GM23338 (cell line): ENCODE results near the gene MPIG6B. TPM values are rescaled to one million over a fixed set of nuclear protein-coding genes. Genes with fewer than 3 reads are reported as not detected.
"Not testable (repeated sequence)": the region's sequence is repeated elsewhere in the genome, so short reads cannot be mapped to it uniquely, and the experiment has no call there.

Source experiments
- ATAC-seq: fragments of 200-7000 bp; cut with Tn5 transposase; 3 replicates; pipeline ENCODE4 v1.9.1; 2020
- DNase-seq: peaks from one replicate; pipeline ENCODE4 v3.0.0-alpha.2; 2015; ENCODE audit warnings: low spot score
- H2AFZ ChIP-seq: fragments of 200-600 bp; sonication (generic); 2 replicates; pipeline ENCODE4 v1.8.0; 2016; ENCODE audit warnings: antibody characterized with exemption, mild to moderate bottlenecking, moderate library complexity
- H3F3A ChIP-seq: fragments of 200-600 bp; sonication (generic); replicated peaks from 2 replicates; pipeline ENCODE4 v1.8.0; 2017; ENCODE audit warnings: antibody characterized with exemption, mixed run types, low read depth
- H3K27ac ChIP-seq: fragments of 200-600 bp; sonication (generic); 2 replicates; pipeline ENCODE4 v1.6.1; 2016; ENCODE audit warnings: low read depth
- H3K27me3 ChIP-seq: fragments of 200-600 bp; sonication (generic); 2 replicates; pipeline ENCODE4 v1.8.0; 2016; ENCODE audit warnings: mild to moderate bottlenecking, mixed run types, moderate library complexity; ENCODE audit not compliant: insufficient read depth
- H3K36me3 ChIP-seq: fragments of 200-600 bp; sonication (generic); 2 replicates; pipeline ENCODE4 v1.8.0; 2016; ENCODE audit warnings: mild to moderate bottlenecking; ENCODE audit not compliant: insufficient read depth
- H3K4me1 ChIP-seq: fragments of 200-600 bp; sonication (generic); 2 replicates; pipeline ENCODE4 v1.8.0; 2016; ENCODE audit warnings: mild to moderate bottlenecking, moderate library complexity; ENCODE audit not compliant: insufficient read depth
- H3K4me2 ChIP-seq: fragments of 200-600 bp; sonication (generic); 2 replicates; pipeline ENCODE4 v1.7.1; 2017; ENCODE audit warnings: mixed run types
- H3K4me3 ChIP-seq: fragments of 200-600 bp; sonication (generic); 2 replicates; pipeline ENCODE4 v1.6.1; 2016; ENCODE audit warnings: mixed run types
- H3K79me2 ChIP-seq: fragments of 200-600 bp; sonication (generic); replicated peaks from 2 replicates; pipeline ENCODE4 v1.8.0; 2017; ENCODE audit warnings: mild to moderate bottlenecking; ENCODE audit not compliant: insufficient read depth
- H3K9me2 ChIP-seq: fragments of 200-600 bp; sonication (generic); 2 replicates; pipeline ENCODE4 v1.8.0; 2017; ENCODE audit not compliant: insufficient read depth
- H4K20me1 ChIP-seq: fragments of 200-600 bp; sonication (generic); replicated peaks from 2 replicates; pipeline ENCODE4 v1.8.0; 2017; ENCODE audit warnings: mild to moderate bottlenecking; ENCODE audit not compliant: insufficient read depth
- H3K27ac Mint-ChIP-seq: 2 replicates; pipeline ENCODE4 v1.8.0; 2020; ENCODE audit warnings: inconsistent platforms, mild to moderate bottlenecking, moderate library complexity, mixed read lengths
- H3K27me3 Mint-ChIP-seq: 3 replicates; pipeline ENCODE4 v1.8.0; 2022; ENCODE audit warnings: low read depth, mild to moderate bottlenecking, moderate library complexity, mixed read lengths, inconsistent platforms; ENCODE audit not compliant: insufficient read depth, poor library complexity
- H3K36me3 Mint-ChIP-seq: 3 replicates; pipeline ENCODE4 v1.8.0; 2021; ENCODE audit warnings: low read depth, mild to moderate bottlenecking, inconsistent platforms, moderate library complexity, mixed read lengths
- H3K4me1 Mint-ChIP-seq: 3 replicates; pipeline ENCODE4 v1.8.0; 2020; ENCODE audit warnings: mild to moderate bottlenecking, inconsistent platforms, mixed read lengths
- H3K4me3 Mint-ChIP-seq: 3 replicates; pipeline ENCODE4 v1.8.0; 2021; ENCODE audit warnings: moderate library complexity, mild to moderate bottlenecking, inconsistent platforms, mixed read lengths
- H3K9me3 Mint-ChIP-seq: 3 replicates; pipeline ENCODE4 v1.8.0; 2020; ENCODE audit warnings: moderate library complexity, mild to moderate bottlenecking, inconsistent platforms, mixed read lengths
- CREB1 ChIP-seq: fragments of 250-450 bp; sonication (Bioruptor Pico); IDR thresholded peaks from 2 replicates; pipeline ENCODE4 v1.5.0; 2020; ENCODE audit warnings: low read depth, mild to moderate bottlenecking, moderate library complexity
- ETS1 ChIP-seq: IDR thresholded peaks from 2 replicates; pipeline ENCODE4 v1.6.1; 2016; ENCODE audit warnings: antibody characterized with exemption
- EZH2 ChIP-seq: fragments of 200-600 bp; sonication (generic); IDR thresholded peaks from one replicate; pipeline ENCODE4 v1.8.0; 2017; ENCODE audit warnings: antibody characterized with exemption, mild to moderate bottlenecking, low read depth; ENCODE audit not compliant: unreplicated experiment
- REST ChIP-seq: IDR thresholded peaks from one replicate; pipeline ENCODE4 v1.6.1; 2018; ENCODE audit warnings: antibody characterized with exemption; ENCODE audit not compliant: unreplicated experiment
- STAT1 ChIP-seq: IDR thresholded peaks from one replicate; pipeline ENCODE4 v1.6.1; 2016; ENCODE audit warnings: antibody characterized with exemption; ENCODE audit not compliant: unreplicated experiment
- ZNF114 ChIP-seq: fragments of 250-450 bp; sonication (Bioruptor Pico); IDR thresholded peaks from 2 replicates; pipeline ENCODE4 v1.5.0; 2020; ENCODE audit warnings: mild to moderate bottlenecking, moderate library complexity
- ZNF331 ChIP-seq: fragments of 250-450 bp; sonication (Bioruptor Pico); IDR thresholded peaks from 2 replicates; pipeline ENCODE4 v1.5.0; 2020; ENCODE audit warnings: low read depth, mild to moderate bottlenecking, moderate library complexity
- polyA plus RNA-seq: library from polyadenylated mRNA; unstranded; fragments of >200 nt; fragmentation: Nextera tagmentation; extraction: Ambion mirVana; gene quantifications from 2 replicates; pipeline ENCODE4 v1.2.1, GENCODE V29; 2016
- total RNA-seq: library from RNA; depleted of rRNA; stranded (reverse); fragments of >200 nt; shearing (Covaris generic); gene quantifications from 2 replicates; pipeline ENCODE4 v1.2.3, GENCODE V29; 2014

Gene MPIG6B
- total and polyA plus RNA-seq, 2 experiments from 2014 or later = 0.13 TPM; not detected in 1

- no peak overlapping the region for H2AFZ ChIP-seq
- no peaks in the 10 kb centered on the region for H3K36me3 ChIP-seq
- no peak overlapping the region for H3K4me3 ChIP-seq
- no peaks in the 10 kb centered on the region for H3K4me1 ChIP-seq
- H3K27me3 Mint-ChIP-seq = peaks cover 14% of the 10 kb centered on the region
- no peaks in the 10 kb centered on the region for H3K9me2 ChIP-seq
- no peaks in the 10 kb centered on the region; the same call in 1 of the 2 replicates for H3F3A ChIP-seq
- no peak for ATAC-seq
- H3K79me2 ChIP-seq = no peaks in the 10 kb centered on the region
- H3K36me3 Mint-ChIP-seq = no peaks in the 10 kb centered on the region
- no peak overlapping the region for H3K4me3 Mint-ChIP-seq
- no peaks in the 10 kb centered on the region for H4K20me1 ChIP-seq
- H3K9me3 Mint-ChIP-seq = no peaks in the 10 kb centered on the region
- TF ChIP-seq ZNF331 (CRISPR knock-in tag) (no peak), STAT1 (no peak), ETS1 (no peak), EZH2 (no peak), REST (no peak), ZNF114 (CRISPR knock-in tag) (no peak)
- peaks cover 9% of the 10 kb centered on the region for H3K4me1 Mint-ChIP-seq
- no peaks in the 10 kb centered on the region for H3K27me3 ChIP-seq
- H3K4me2 ChIP-seq = no peak overlapping the region
- DNase-seq = no peak
- no peak overlapping the region for H3K27ac Mint-ChIP-seq
- H3K27ac ChIP-seq = no peak overlapping the region
These were observed 15.5 kb upstream of the MPIG6B start for GRCh38 chr6:31707701-31708100.

GRCh38 chr6:31708224-31708623, 14.9 kb upstream of the MPIG6B start:
- Mint-ChIP-seq H3K4me1 (peaks cover 12% of the 10 kb centered on the region), H3K9me3 (no peaks in the 10 kb centered on the region), H3K27ac (no peak overlapping the region), H3K36me3 (no peaks in the 10 kb centered on the region), H3K27me3 (peaks cover 13% of the 10 kb centered on the region), H3K4me3 (no peak overlapping the region)
- Histone ChIP-seq H3K9me2 (no peaks in the 10 kb centered on the region), H3K4me2 (no peak overlapping the region), H3F3A (no peaks in the 10 kb centered on the region), H3K4me3 (no peak overlapping the region), H3K79me2 (no peaks in the 10 kb centered on the region), H2AFZ (no peak overlapping the region), H3K27ac (no peak overlapping the region), H3K36me3 (no peaks in the 10 kb centered on the region), H3K27me3 (no peaks in the 10 kb centered on the region), H4K20me1 (no peaks in the 10 kb centered on the region), H3K4me1 (peaks cover 3% of the 10 kb centered on the region; the same call in 1 of the 2 replicates)
- no peak for ATAC-seq
- TF ChIP-seq CREB1 (CRISPR knock-in tag) = no peak
- no peak for DNase-seq

- not testable (repeated sequence) for ATAC-seq, H3K9me3 Mint-ChIP-seq, H3K27ac ChIP-seq, H4K20me1 ChIP-seq, H3K27me3 ChIP-seq, H2AFZ ChIP-seq, DNase-seq, H3K27ac Mint-ChIP-seq, H3K79me2 ChIP-seq, H3K36me3 ChIP-seq, H3K9me2 ChIP-seq, H3K4me3 ChIP-seq, H3F3A ChIP-seq, H3K36me3 Mint-ChIP-seq, H3K4me2 ChIP-seq, H3K4me3 Mint-ChIP-seq
- peaks cover 11% of the 10 kb centered on the region for H3K4me1 ChIP-seq
- Mint-ChIP-seq H3K27me3 (peaks cover 15% of the 10 kb centered on the region), H3K4me1 (peaks cover 18% of the 10 kb centered on the region)
These were observed 14.0 kb upstream of the MPIG6B start for GRCh38 chr6:31709157-31709556.
